Progenitor cell of endocrine pancreas (in vitro differentiated cells): ENCODE results near the gene IST1. TPM values are rescaled to one million over a fixed set of nuclear protein-coding genes. Genes with fewer than 3 reads are reported as not detected.
A peak's percentile ranks its signal among the peaks of the same experiment; 100 is the strongest.

Experiments used
- DNase-seq: peaks from one replicate; pipeline ENCODE4 v3.0.0; 2021; ENCODE audit warnings: low spot score; ENCODE audit not compliant: unreplicated experiment
- H3K27ac Mint-ChIP-seq: 2 replicates; pipeline ENCODE4 v1.8.0; 2021; ENCODE audit warnings: mild to moderate bottlenecking, moderate library complexity, mixed read lengths
- H3K27me3 Mint-ChIP-seq: 2 replicates; pipeline ENCODE4 v1.8.0; 2021; ENCODE audit warnings: mixed read lengths
- H3K36me3 Mint-ChIP-seq: 2 replicates; pipeline ENCODE4 v1.8.0; 2022; ENCODE audit warnings: mixed read lengths; ENCODE audit not compliant: insufficient read depth
- H3K4me1 Mint-ChIP-seq: 2 replicates; pipeline ENCODE4 v1.8.0; 2021; ENCODE audit warnings: low read depth, mixed read lengths
- H3K4me3 Mint-ChIP-seq: 2 replicates; pipeline ENCODE4 v1.8.0; 2021; ENCODE audit warnings: low read depth, mild to moderate bottlenecking, moderate library complexity, mixed read lengths
- H3K9me3 Mint-ChIP-seq: 2 replicates; pipeline ENCODE4 v1.8.0; 2021; ENCODE audit warnings: low read depth, mixed read lengths
- CTCF ChIP-seq: fragments of 200-600 bp; sonication (generic); IDR thresholded peaks from one replicate; pipeline ENCODE4 v1.5.0; 2021; ENCODE audit warnings: antibody characterized with exemption, mild to moderate bottlenecking; ENCODE audit not compliant: unreplicated experiment
- total RNA-seq: library from RNA; stranded (reverse); gene quantifications from 2 replicates; pipeline ENCODE4 v1.2.1, GENCODE V29; 2021

Gene IST1
- total RNA-seq, 1 donor from 2014 or later = 280 TPM

GRCh38 chr16:71952825-71953224, 57.5 kb downstream of the IST1 start:
- no peak for DNase-seq
- no peak overlapping the region for H3K4me3 Mint-ChIP-seq
- peaks cover 2% of the 10 kb centered on the region for H3K27me3 Mint-ChIP-seq
- no peaks in the 10 kb centered on the region for H3K4me1 Mint-ChIP-seq
- H3K9me3 Mint-ChIP-seq = no peaks in the 10 kb centered on the region
- no peak for TF ChIP-seq CTCF
- H3K27ac Mint-ChIP-seq = no peak overlapping the region
- no peaks in the 10 kb centered on the region for H3K36me3 Mint-ChIP-seq

GRCh38 chr16:71954180-71954579, 58.8 kb downstream of the IST1 start:
- peaks cover 2% of the 10 kb centered on the region for H3K27me3 Mint-ChIP-seq
- no peak overlapping the region for H3K27ac Mint-ChIP-seq
- no peaks in the 10 kb centered on the region for H3K36me3 Mint-ChIP-seq
- no peaks in the 10 kb centered on the region for H3K9me3 Mint-ChIP-seq
- no peak overlapping the region for H3K4me3 Mint-ChIP-seq
- no peaks in the 10 kb centered on the region for H3K4me1 Mint-ChIP-seq
- DNase-seq = no peak
- TF ChIP-seq CTCF = no peak

- TF ChIP-seq CTCF = no peak
- no peak overlapping the region for H3K4me3 Mint-ChIP-seq
- no peak for DNase-seq
- H3K27me3 Mint-ChIP-seq = peaks cover 2% of the 10 kb centered on the region
- H3K4me1 Mint-ChIP-seq = no peaks in the 10 kb centered on the region
- H3K9me3 Mint-ChIP-seq = no peaks in the 10 kb centered on the region
- no peaks in the 10 kb centered on the region for H3K36me3 Mint-ChIP-seq
- H3K27ac Mint-ChIP-seq = no peak overlapping the region
These were observed 59.4 kb downstream of the IST1 start for GRCh38 chr16:71954699-71955195.

GRCh38 chr16:71956486-71956885, 61.2 kb downstream of the IST1 start:
- Mint-ChIP-seq H3K4me1 (no peaks in the 10 kb centered on the region), H3K4me3 (no peak overlapping the region), H3K27me3 (peaks cover 2% of the 10 kb centered on the region), H3K9me3 (no peaks in the 10 kb centered on the region), H3K27ac (no peak overlapping the region), H3K36me3 (no peaks in the 10 kb centered on the region)
- no peak for DNase-seq
- TF ChIP-seq CTCF = no peak

GRCh38 chr16:71961066-71962039, 66.0 kb downstream of the IST1 start:
- DNase-seq = peak; percentile 64
- Mint-ChIP-seq H3K27ac (no peak overlapping the region), H3K27me3 (no peaks in the 10 kb centered on the region), H3K4me1 (no peaks in the 10 kb centered on the region), H3K9me3 (no peaks in the 10 kb centered on the region), H3K4me3 (no peak overlapping the region), H3K36me3 (no peaks in the 10 kb centered on the region)
- peak; percentile 80 for TF ChIP-seq CTCF
